Ishikawa (cell line): ENCODE results near the gene PIAS4.

Experiments
- CEBPB ChIP-seq: IDR thresholded peaks from 2 replicates; pipeline ENCODE4 v1.6.1; 2012
- CREB1 ChIP-seq: IDR thresholded peaks from 2 replicates; pipeline ENCODE4 v1.6.1; 2012; ENCODE audit warnings: low read depth
- EGR1 ChIP-seq: IDR thresholded peaks from 2 replicates; pipeline ENCODE4 v1.6.1; 2012
- EP300 ChIP-seq: IDR thresholded peaks from 2 replicates; pipeline ENCODE4 v1.6.1; 2012; ENCODE audit warnings: borderline replicate concordance
- FOXM1 ChIP-seq: IDR thresholded peaks from 2 replicates; pipeline ENCODE4 v1.6.1; 2012; ENCODE audit warnings: low read depth, borderline replicate concordance
- MAX ChIP-seq: IDR thresholded peaks from 2 replicates; pipeline ENCODE4 v1.6.1; 2012
- NFIC ChIP-seq: IDR thresholded peaks from 2 replicates; pipeline ENCODE4 v1.6.1; 2012
- RAD21 ChIP-seq: IDR thresholded peaks from 2 replicates; pipeline ENCODE4 v1.6.1; 2012; ENCODE audit warnings: low read depth
- REST ChIP-seq: IDR thresholded peaks from 2 replicates; pipeline ENCODE4 v1.6.1; 2012; ENCODE audit warnings: low read depth, mild to moderate bottlenecking
- TAF1 ChIP-seq: IDR thresholded peaks from 2 replicates; pipeline ENCODE4 v1.6.1; 2012; ENCODE audit warnings: low read depth, mild to moderate bottlenecking
- USF1 ChIP-seq: IDR thresholded peaks from 2 replicates; pipeline ENCODE4 v1.6.1; 2012
- YY1 ChIP-seq: IDR thresholded peaks from 2 replicates; pipeline ENCODE4 v1.6.1; 2012; ENCODE audit warnings: low read depth

- no peak for TF ChIP-seq CREB1
- TF ChIP-seq EP300, result no peak
- no peak; the same call in 1 of the 2 replicates for TF ChIP-seq MAX
- TF ChIP-seq TAF1, result no peak
- no peak for TF ChIP-seq REST
- peak; percentile 15; the same call in 1 of the 2 replicates for TF ChIP-seq USF1
- no peak for TF ChIP-seq NFIC
- no peak for TF ChIP-seq RAD21
- TF ChIP-seq CEBPB, result no peak
- no peak for TF ChIP-seq FOXM1
- TF ChIP-seq YY1, result no peak
- no peak for TF ChIP-seq EGR1
Observed at GRCh38 chr19:4052993-4053422, 45.5 kb downstream of the PIAS4 start.
